IMR-90 (cell line): ENCODE data around the gene DUSP14. TPM values are rescaled to one million over a fixed set of nuclear protein-coding genes. Genes with fewer than 3 reads are reported as not detected.

ENCODE experiments used
- ATAC-seq: fragments of 200-7000 bp; cut with Tn5 transposase; 2 replicates; pipeline ENCODE4 v1.9.1; 2020; ENCODE audit warnings: low read depth, mild to moderate bottlenecking, moderate library complexity
- BruUV-seq: library from RNA; stranded (reverse); fragments of 400-500 nt; replicated peaks from 2 replicates; lab custom pipeline; 2021; lab: Mats Ljungman, UMichigan
- CTCF ChIA-PET: fragments of 300-600 bp; formaldehyde crosslinking; extraction: SDS; loops from one replicate; lab custom pipeline; 2021; ENCODE audit warnings: antibody characterized with exemption; lab: Yijun Ruan, JAX
- POLR2A ChIA-PET: fragments of 300-600 bp; sonication (Branson Sonifier 250); formaldehyde crosslinking; loops from one replicate; lab custom pipeline; 2022; ENCODE audit warnings: antibody characterized with exemption; ENCODE audit not compliant: unreplicated experiment; lab: Charles Lee
- DNase-seq: peaks from one replicate; pipeline ENCODE4 v3.0.0; 2013
- H2AFZ ChIP-seq: replicated peaks from 2 replicates; pipeline ENCODE3; 2013; ENCODE audit warnings: low read length, mild to moderate bottlenecking; ENCODE audit not compliant: poor library complexity
- H2AK5ac ChIP-seq: 2 replicates; pipeline ENCODE4 v1.6.1; 2013; ENCODE audit warnings: low read depth, low read length, inconsistent platforms
- H2AK9ac ChIP-seq: replicated peaks from 2 replicates; pipeline ENCODE3; 2013; ENCODE audit warnings: mild to moderate bottlenecking, low read depth, low read length, moderate library complexity; ENCODE audit not compliant: poor library complexity
- H2BK120ac ChIP-seq: 2 replicates; pipeline ENCODE4 v1.6.1; 2013; ENCODE audit warnings: low read depth, low read length, inconsistent platforms
- H2BK15ac ChIP-seq: 3 replicates; pipeline ENCODE4 v1.6.1; 2013; ENCODE audit warnings: low read depth, low read length, inconsistent platforms
- H2BK20ac ChIP-seq: 2 replicates; pipeline ENCODE4 v1.6.1; 2013; ENCODE audit warnings: low read depth, mild to moderate bottlenecking, inconsistent platforms, low read length, moderate library complexity
- H2BK5ac ChIP-seq: 2 replicates; pipeline ENCODE4 v1.6.1; 2013; ENCODE audit warnings: mild to moderate bottlenecking, low read depth, low read length, inconsistent platforms; ENCODE audit not compliant: poor library complexity, severe bottlenecking
- H3K14ac ChIP-seq: replicated peaks from 2 replicates; pipeline ENCODE4 v1.6.1; 2013; ENCODE audit warnings: low read depth, low read length, inconsistent platforms
- H3K18ac ChIP-seq: 2 replicates; pipeline ENCODE4 v1.6.1; 2013; ENCODE audit warnings: low read depth, low read length, control low read depth
- H3K23ac ChIP-seq: 2 replicates; pipeline ENCODE4 v1.6.1; 2013; ENCODE audit warnings: low read depth, low read length, inconsistent platforms
- H3K27ac ChIP-seq: 2 replicates; pipeline ENCODE4 v1.5.1; 2013; ENCODE audit warnings: mild to moderate bottlenecking, control low read depth, low read length; ENCODE audit not compliant: insufficient read depth
- H3K27me3 ChIP-seq: 2 replicates; pipeline ENCODE4 v1.6.1; 2013; ENCODE audit warnings: low read length; ENCODE audit not compliant: control insufficient read depth, insufficient read depth
- H3K36me3 ChIP-seq: 2 replicates; pipeline ENCODE4 v1.6.1; 2013; ENCODE audit warnings: low read length, mixed read lengths; ENCODE audit not compliant: control insufficient read depth, insufficient read depth
- H3K4ac ChIP-seq: 2 replicates; pipeline ENCODE4 v1.6.1; 2013; ENCODE audit warnings: low read depth, low read length, inconsistent platforms
- H3K4me1 ChIP-seq: 2 replicates; pipeline ENCODE4 v1.6.1; 2013; ENCODE audit warnings: low read length, mixed read lengths; ENCODE audit not compliant: control insufficient read depth, insufficient read depth
- H3K4me2 ChIP-seq: 2 replicates; pipeline ENCODE4 v1.6.1; 2013; ENCODE audit warnings: low read depth, mild to moderate bottlenecking, control low read depth, low read length, moderate library complexity
- H3K4me3 ChIP-seq: 2 replicates; pipeline ENCODE4 v1.5.1; 2013; ENCODE audit warnings: low read depth, mild to moderate bottlenecking, control low read depth, low read length, moderate library complexity; ENCODE audit not compliant: insufficient read depth
- H3K56ac ChIP-seq: 2 replicates; pipeline ENCODE4 v1.6.1; 2013; ENCODE audit warnings: low read length, inconsistent platforms; ENCODE audit not compliant: insufficient read depth; ENCODE audit errors: extremely low read depth
- H3K79me1 ChIP-seq, 2 experiments: 2 replicates each; pipeline ENCODE4 v1.6.1; 2013; ENCODE audit warnings: low read length in 2 of 2, inconsistent platforms in 1 of 2, low read depth in 1 of 2
- H3K9ac ChIP-seq: 2 replicates; pipeline ENCODE4 v1.6.1; 2013; ENCODE audit warnings: low read depth, low read length, control low read depth
- H3K9me1 ChIP-seq: 2 replicates; pipeline ENCODE4 v1.6.1; 2013; ENCODE audit warnings: low read length, inconsistent platforms; ENCODE audit not compliant: insufficient read depth
- H3K9me3 ChIP-seq: 2 replicates; pipeline ENCODE4 v1.6.1; 2013; ENCODE audit warnings: low read length; ENCODE audit not compliant: control insufficient read depth, insufficient read depth
- H4K20me1 ChIP-seq: 2 replicates; pipeline ENCODE4 v1.6.1; 2013; ENCODE audit warnings: low read length, inconsistent platforms; ENCODE audit not compliant: insufficient read depth
- H4K5ac ChIP-seq: 2 replicates; pipeline ENCODE4 v1.6.1; 2013; ENCODE audit warnings: mild to moderate bottlenecking, low read depth, low read length, control low read depth
- H4K8ac ChIP-seq, 2 experiments: 2 replicates each; pipeline ENCODE4 v1.6.1; 2013; ENCODE audit warnings: low read depth in 2 of 2, low read length in 2 of 2, control low read depth in 1 of 2, inconsistent platforms in 1 of 2
- H4K91ac ChIP-seq: 2 replicates; pipeline ENCODE4 v1.6.1; 2013; ENCODE audit warnings: low read depth, low read length, inconsistent platforms; ENCODE audit not compliant: insufficient read depth
- CHD1 ChIP-seq: IDR thresholded peaks from 2 replicates; pipeline ENCODE4 v1.6.1; 2012; ENCODE audit warnings: low read depth, low read length, improper control_type of control experiment
- CTCF ChIP-seq: conservative IDR thresholded peaks from 2 replicates; pipeline ENCODE4 v1.5.1; 2012; ENCODE audit warnings: mild to moderate bottlenecking, low read depth, low read length, improper control_type of control experiment
- MAZ ChIP-seq: IDR thresholded peaks from 2 replicates; pipeline ENCODE4 v1.6.1; 2012; ENCODE audit warnings: low read depth, mild to moderate bottlenecking, low read length, improper control_type of control experiment, moderate library complexity, borderline replicate concordance
- NFE2L2 ChIP-seq: fragments of 150-350 bp; IDR thresholded peaks from 2 replicates; pipeline ENCODE4 v1.6.1; 2016; ENCODE audit warnings: low read depth, mild to moderate bottlenecking, low read length
- RAD21 ChIP-seq: IDR thresholded peaks from 2 replicates; pipeline ENCODE4 v1.6.1; 2012; ENCODE audit warnings: low read length, improper control_type of control experiment
- RCOR1 ChIP-seq: IDR thresholded peaks from 2 replicates; pipeline ENCODE4 v1.6.1; 2012; ENCODE audit warnings: mild to moderate bottlenecking, low read length, improper control_type of control experiment; ENCODE audit not compliant: insufficient replicate concordance
- SMC3 ChIP-seq: fragments of 150-350 bp; IDR thresholded peaks from 2 replicates; pipeline ENCODE4 v1.6.1; 2016; ENCODE audit warnings: low read depth, mild to moderate bottlenecking, antibody characterized with exemption, low read length, moderate library complexity
- USF2 ChIP-seq: fragments of 150-350 bp; IDR thresholded peaks from 2 replicates; pipeline ENCODE4 v1.6.1; 2017; ENCODE audit warnings: mild to moderate bottlenecking, antibody characterized with exemption, low read length, low read depth
- WGBS, 2 experiments: methylation state at CpG; one replicate each; pipeline versions ENCODE4 v1.1.5 to v1.1.7; 2013; ENCODE audit warnings: missing lambda C conversion rate in 2 of 2; ENCODE audit not compliant: insufficient read length in 1 of 2; ENCODE audit errors: extremely low coverage in 2 of 2; 5-methylcytosine and 5-hydroxymethylcytosine counted together
- dilution Hi-C: fragments of 300-500 bp; cut with HindIII; formaldehyde crosslinking; loops from one replicate; pipeline ENCODE4 v1.14.3; 2018; ENCODE audit warnings: low sequenced_read_pairs; ENCODE audit not compliant: unreplicated experiment
- in situ Hi-C: fragments of 300-500 bp; cut with MboI; formaldehyde crosslinking; loops from 3 replicates; pipeline ENCODE4 v1.14.3; 2019; ENCODE audit warnings: low sequenced_read_pairs, inconsistent platforms, mixed read lengths
- intact Hi-C: fragments of 100-400 bp; cut with micrococcal nuclease; formaldehyde crosslinking; loops from 2 replicates; pipeline ENCODE4 v1.10.0; 2022
- polyA plus RNA-seq, 3 experiments: library from polyadenylated mRNA; depleted of rRNA; stranded (reverse); fragments of >200 nt; gene quantifications; 2 replicates each; pipeline ENCODE4 v1.2.3, GENCODE V29; 2012; ENCODE audit warnings: low replicate concordance in 1 of 3
- total RNA-seq: library from RNA; depleted of rRNA; stranded (reverse); fragments of >200 nt; gene quantifications from 2 replicates; pipeline ENCODE4 v1.2.3, GENCODE V29; 2012

The DUSP14 gene
- total and polyA plus RNA-seq, 2 of the 4 experiments (the other 2 are of a cell fraction): 97.5 to 127 TPM

DNA sequence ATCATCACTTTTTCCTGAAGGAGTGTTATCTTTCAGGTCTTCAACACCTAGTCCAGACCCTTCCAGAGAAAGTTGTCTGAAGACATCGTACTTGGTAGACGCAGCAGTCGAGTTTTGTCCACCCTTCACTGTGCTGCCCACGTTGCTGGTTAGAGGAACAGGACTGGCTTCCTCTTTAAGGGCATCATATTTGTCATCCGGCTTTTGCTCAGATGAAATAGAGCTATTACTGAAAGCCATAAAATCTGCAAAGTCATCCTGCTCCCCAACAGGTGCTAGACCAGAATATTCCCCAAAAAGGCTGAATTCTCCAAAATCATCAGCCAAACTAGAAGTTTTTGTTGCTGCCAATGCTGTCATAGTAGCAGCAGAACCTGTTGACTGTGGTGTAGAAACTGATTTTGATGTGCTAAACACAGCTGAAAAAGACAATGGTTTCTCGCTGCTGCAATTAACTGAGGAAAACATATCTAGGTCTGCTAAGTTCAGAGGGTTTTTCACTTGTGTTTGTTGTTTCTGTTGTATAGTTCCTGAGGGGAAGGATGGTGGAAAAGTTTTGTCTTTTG, 63.8 kb downstream of the DUSP14 start:
- BruUV-seq: TSS peak; percentile 91
- ATAC-seq: no peak
- in situ Hi-C loops: no loop called here

More for the DNA sequence above, 63.8 kb downstream of the DUSP14 start:
- Histone ChIP-seq H3K23ac (no peak overlapping the region), H3K56ac (no peak overlapping the region), H3K9me3 (no peaks in the 10 kb centered on the region), H2BK20ac (no peak overlapping the region), H2BK120ac (no peak overlapping the region), H3K9me1 (peaks cover 3% of the 10 kb centered on the region; the same call in 1 of the 2 replicates), H4K91ac (no peak overlapping the region), H3K4me2 (no peak overlapping the region), H2AFZ (no peak overlapping the region), H3K27me3 (no peaks in the 10 kb centered on the region), H4K8ac (no peak overlapping the region), H2AK9ac (no peak overlapping the region), H3K9ac (no peak overlapping the region), H3K18ac (no peak overlapping the region), H3K36me3 (peaks cover 18% of the 10 kb centered on the region), H4K20me1 (no peaks in the 10 kb centered on the region), H4K5ac (no peak overlapping the region), H3K27ac (no peak overlapping the region), H3K4me3 (no peak overlapping the region), H2BK15ac (no peak overlapping the region), H3K79me1 (peaks cover 23 to 42% of the 10 kb centered on the region in 2 experiments), H3K14ac (no peak overlapping the region), H2BK5ac (no peak overlapping the region), H3K4ac (no peak overlapping the region), H3K4me1 (0 out of 2 replicates have a peak, but pooled peaks cover under 1% of the 10 kb centered on the region), H2AK5ac (no peak overlapping the region)
- CTCF ChIA-PET: no interaction called here
- dilution Hi-C loops (no loop called here), intact Hi-C loops (no loop called here)
- POLR2A ChIA-PET: no interaction called here
- DNase-seq: no peak
- WGBS, 2 experiments: no CpG with 5 or more reads among the region's 6 CpGs
- TF ChIP-seq RAD21 (no peak), CHD1 (no peak), CTCF (no peak), MAZ (no peak), RCOR1 (no peak), SMC3 (no peak), NFE2L2 (no peak; the same call in 1 of the 2 replicates), USF2 (no peak)
